HG03159 (cell line): ENCODE results near the gene PHTF2.
"Not testable (repeated sequence)": the region's sequence is repeated elsewhere in the genome, so short reads cannot be mapped to it uniquely, and the experiment has no call there.

Experiments
- ATAC-seq: cut with Tn5 transposase; IDR thresholded peaks from one replicate; pipeline ENCODE4 v1.9.1; 2021; ENCODE audit warnings: mild to moderate bottlenecking, moderate library complexity; ENCODE audit not compliant: unreplicated experiment

The PHTF2 gene

DNA sequence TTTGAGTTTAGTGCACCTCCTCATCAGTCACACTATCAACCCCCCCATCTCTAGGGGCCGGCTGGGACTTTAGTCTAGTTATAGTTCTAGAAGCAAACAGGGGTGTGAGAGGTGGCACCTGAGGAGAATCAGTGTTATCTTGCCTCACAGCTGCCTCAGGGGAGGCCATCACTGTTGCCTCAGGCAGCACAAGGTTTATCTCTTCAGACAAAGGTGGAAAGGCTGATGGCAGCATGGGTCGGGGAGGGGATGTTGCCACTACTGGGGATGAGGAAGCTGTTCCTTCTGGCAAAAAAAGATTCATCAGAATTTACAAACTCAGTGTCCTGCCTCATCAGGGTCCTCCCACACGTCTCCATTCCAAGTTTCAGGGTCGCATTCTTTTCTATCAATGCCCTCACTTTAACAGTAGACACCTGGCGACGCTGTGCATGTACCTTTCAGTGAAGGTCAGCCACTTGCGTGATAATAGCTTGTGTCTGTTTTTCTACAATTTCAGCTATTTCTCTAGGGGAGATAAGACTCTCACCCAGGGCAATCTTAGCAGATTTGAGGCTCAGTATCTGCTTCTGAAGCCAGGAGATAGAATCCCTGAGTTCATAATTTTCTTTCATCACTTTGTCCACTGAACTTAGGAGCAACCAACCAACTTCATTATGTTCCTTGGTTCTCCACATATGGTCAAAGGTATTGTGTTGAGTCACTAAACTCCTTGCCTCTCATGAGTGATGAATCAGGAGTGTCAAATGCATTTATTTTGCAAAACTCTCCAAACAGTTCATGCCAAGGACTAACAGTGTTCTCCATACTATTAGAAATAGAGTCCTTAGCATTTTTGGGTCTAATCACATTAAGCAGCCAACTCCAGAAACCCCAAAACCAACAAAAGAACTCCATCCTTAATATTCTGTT lies 75.1 kb downstream of the PHTF2 start:
- ATAC-seq: not testable (repeated sequence)

DNA sequence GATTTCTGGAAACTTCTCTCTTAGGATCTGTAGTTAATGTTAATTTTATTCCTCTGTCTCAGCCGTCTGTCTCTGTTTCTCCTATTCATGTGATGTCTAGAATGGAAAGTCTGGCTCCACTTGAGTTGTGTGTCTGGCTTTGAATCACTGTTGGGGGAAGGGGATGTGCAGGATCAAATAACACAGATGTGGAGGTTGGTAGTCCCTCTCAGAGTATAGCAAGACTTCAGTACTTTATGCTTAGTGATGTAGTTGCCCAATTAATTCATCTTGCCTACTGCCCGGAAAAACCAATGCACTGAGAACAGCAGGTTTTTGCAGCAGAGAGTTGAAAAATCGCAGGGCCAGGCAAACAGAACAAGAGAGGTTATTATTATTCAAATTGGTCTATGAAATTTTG lies 79.2 kb downstream of the PHTF2 start:
- ATAC-seq: no peak

DNA sequence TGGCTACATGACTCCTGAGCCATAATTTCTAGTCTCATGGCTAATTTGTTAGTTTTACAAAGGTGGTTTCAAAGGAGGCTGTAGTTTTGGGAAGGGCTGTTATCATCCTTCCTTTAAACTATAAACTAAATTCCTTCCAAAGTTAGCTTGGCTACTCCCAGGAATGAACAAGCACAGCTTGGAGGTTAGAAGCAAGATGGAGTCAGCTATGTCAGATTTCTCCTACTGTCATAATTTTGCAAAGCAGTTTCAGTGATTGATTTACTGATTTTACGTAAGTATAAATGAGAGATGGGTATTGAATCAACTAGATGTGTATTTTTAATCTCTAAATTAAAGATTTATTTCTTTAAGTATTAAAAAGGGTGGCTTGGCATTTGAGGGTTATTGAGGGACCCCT lies 79.9 kb downstream of the PHTF2 start:
- ATAC-seq: no peak

DNA sequence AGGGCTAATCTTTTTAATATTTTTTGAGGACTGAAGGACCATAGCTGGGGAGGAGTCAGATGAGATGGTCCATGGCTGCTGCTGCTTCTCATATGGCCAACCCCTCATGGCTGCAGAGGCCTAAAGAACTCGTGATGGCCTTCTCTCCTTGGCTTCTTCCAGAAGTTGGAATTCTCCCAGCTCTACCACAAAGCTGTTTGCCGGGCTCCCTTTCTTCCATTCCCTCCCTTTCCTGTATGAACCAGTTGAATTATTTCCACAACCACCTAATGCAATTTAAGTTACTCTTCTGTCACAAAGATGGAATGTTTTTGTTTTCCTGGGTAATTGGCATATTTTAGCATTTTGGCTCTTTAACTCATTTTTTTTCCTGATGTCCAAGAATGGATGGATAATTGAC lies 80.7 kb downstream of the PHTF2 start:
- no peak for ATAC-seq

DNA sequence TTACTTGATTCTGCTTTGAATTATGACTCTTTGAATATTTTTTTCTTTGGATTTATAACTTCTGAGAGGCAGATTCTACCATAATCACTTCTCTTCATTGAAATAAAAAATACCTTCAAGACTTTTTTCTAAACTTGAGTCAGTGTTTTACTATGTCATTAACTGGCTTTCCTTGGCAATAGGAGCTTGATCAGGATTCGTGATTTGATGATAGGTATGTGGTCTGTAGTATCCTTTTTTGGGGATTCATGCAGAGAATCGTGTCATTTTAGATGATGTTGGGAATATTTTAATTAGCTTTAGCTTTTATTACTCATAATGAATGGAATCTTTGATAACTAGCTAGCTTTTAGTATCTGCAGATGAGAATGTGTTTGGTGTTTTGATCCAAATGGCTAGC lies 83.3 kb downstream of the PHTF2 start:
- ATAC-seq: no peak

DNA sequence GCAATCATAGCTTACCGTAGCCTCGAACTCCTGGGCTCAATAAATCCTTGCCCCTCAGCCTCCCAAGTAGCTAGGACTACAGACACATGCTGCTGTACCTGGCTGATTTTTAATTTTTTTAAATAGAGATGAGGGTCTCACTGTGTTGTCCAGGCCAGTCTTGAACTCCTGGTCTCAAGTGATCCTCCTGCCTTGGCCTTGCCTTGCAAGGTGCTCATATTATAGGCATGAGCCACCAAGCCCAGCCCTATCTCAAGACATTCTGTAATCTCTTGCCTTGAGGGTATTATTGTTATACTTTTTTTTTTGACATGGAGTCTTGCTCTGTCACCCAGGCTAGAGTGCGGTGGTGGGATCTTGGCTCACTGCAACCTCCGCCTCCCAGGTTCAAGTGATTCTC lies 86.6 kb downstream of the PHTF2 start:
- no peak for ATAC-seq

DNA sequence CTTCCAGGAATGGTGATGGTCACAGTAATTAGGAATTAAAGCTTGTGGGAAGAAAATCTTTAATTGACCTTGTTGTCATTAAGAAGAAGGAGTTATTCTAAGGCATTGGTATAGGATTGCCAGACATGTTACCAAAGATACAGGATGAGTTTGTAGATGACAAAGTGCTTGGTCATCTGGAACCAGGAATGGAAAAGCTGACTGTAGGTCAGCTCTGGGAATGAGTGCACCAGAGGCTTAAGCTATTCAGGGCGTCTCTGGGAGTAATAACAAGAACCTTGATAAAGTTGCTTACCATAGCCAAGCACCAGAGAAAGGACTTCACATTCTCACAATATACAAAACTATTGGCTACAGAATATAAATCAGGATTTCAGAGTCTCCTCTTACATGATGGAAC lies 89.0 kb downstream of the PHTF2 start:
- ATAC-seq: no peak

DNA sequence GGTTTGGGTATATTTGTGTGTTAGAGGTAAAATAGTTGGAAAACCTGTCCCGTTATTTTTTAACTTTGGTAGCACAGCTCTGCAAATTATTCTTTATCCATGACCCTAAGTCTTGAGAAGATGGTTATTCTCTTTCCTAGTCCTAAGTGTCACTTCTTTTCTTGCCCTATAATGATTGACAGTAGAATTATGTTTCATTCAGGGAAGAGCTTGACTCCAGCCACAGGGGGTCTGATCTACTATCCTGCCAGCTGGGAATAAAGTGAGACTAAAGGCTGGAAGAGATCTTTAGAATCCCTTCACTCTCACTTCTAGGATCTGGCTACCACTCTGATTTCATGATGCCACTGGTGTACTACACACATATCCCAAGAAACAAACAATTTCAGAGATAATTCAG lies 90.4 kb downstream of the PHTF2 start:
- ATAC-seq: no peak

DNA sequence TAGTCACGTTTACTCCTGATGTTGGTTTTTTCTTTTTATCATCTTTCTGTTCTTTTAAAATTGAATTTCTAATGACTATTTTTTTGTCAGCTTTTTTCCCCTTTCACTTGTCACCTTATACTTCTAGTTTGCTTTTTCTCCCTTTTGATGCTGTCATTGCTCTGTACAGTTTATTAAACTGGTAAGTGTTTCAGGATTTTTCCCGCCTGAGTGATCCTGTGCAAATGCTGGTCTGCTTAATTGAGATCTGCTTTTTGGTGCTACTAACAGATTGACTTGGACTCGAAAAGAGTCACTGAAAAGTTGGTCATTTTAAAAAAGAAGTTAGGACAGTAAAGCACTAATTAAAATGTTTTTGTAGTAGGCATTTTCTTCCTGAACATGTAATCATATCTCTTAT lies 95.2 kb downstream of the PHTF2 start:
- ATAC-seq: no peak

DNA sequence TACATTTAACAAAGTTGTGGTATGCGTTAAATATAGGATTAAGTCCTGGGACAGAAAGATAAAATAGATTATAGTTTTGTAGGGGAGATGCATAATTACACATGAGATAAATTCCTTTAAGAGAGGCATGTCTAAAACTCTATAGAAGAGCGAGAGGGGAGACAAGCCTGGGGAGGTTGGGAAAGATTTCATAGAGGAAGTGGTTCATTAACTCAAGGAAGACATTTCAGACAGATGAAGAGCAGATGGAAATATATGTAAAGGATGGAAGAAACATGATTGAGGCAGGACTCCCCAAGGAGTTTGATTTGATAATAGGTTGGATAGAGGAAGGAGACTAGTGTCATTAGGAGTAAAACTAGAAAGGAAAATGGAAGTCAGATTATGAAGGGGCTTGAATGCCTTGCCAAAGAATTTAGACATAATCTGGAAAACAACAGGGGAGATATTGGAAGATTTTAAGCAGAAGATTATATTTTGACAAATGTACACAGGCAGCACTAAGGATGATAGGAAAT lies 96.1 kb downstream of the PHTF2 start:
- no peak for ATAC-seq

DNA sequence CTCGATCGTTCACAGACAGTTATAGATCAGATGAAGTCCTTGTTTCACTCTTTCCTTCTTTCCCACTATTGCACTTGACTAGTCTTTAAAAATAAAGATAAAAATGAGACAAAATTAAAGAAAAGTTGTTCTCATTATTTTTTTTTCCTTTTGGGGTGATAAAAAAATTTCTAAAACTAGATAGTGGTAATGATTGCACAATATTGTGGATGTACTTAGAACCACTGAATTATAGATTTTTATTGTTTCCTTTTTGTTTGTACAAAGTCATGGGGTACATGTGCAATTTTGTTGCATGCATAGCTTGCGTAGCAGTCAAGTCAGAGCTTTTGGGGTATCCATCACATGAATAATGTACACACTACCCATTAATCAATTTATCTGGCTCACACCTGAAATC lies 97.3 kb downstream of the PHTF2 start:
- ATAC-seq: no peak

DNA sequence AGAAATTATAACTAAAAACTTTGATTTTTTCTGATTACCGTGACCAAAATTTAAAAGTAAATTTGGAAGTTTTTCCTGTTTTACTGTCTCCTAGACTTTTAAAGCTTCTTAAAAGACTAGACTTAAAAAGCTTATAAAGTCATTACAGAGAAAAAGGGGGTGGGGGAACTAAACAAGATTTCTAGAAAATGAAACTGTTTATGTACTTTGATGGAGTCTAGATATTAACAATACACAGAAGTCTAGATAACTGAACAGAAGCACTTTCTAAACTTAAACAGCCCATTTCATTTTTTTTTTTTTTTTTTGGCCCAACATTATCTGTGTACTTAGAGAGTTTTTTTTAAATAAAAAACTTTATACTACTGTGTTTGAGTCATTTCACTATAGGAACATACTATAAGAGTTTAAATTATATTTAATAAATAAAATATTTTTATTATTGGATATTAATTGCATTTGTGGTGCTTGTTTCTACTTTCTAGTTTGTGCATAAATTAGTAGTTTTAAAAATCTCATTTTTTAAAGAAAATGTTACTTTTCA lies 98.5 kb downstream of the PHTF2 start:
- ATAC-seq: no peak

DNA sequence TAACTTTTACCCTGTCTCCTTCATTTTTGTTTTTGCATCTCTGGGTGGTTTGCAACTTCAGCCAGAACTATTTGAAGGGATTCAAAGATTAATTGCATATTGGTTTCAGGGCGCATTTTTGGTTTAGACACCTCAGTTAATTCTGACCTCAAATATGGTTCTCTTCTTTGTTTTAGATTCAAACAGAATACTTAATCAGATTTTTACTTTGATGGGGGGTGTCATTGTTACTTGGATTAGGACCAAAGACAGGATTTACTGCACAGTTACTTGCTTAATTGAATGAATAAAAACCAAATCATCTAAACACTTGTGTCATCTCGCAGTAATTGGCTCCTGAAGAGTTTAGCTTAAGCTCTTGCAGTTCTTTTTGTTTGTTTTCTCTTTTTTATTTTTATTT lies 100.9 kb downstream of the PHTF2 start:
- no peak for ATAC-seq

DNA sequence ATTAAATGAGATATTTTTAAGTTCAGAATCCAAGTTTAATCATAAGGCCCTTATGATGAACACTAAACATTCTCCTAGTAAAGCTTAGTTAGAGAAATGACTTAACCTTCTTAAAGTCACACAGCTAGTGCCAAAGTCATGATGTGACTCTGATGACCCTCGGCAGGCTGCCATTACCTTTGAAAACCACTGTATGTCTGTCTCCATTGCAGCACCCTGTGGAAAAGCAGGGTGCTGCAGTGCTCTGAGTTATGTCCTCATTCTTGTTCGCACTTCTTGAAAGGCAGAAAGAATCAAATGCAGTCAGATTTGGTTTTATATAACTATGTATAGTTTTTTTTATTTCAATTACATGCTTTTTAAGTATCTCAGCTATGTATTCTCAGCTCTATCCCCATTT lies 105.0 kb downstream of the PHTF2 start:
- ATAC-seq: peak; percentile 46

DNA sequence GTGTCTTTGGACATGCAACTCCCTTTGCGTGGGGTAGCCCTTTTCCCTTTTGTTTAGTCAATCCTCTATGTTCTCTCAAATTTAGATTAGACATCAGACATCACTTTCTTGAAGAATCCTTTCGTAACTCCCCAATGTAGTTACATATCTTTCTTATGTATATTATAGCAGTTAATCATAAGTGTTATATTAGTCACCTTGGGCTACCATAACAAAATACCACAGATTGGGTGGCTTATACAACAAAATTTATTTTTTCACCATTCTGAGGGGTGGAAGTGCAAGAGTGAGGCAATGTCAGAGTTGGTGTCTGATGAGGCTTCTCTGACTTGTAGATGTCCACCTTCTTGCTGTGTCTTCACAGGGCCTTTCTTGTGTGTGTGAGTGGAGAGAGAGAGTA lies 105.7 kb downstream of the PHTF2 start:
- no peak for ATAC-seq

DNA sequence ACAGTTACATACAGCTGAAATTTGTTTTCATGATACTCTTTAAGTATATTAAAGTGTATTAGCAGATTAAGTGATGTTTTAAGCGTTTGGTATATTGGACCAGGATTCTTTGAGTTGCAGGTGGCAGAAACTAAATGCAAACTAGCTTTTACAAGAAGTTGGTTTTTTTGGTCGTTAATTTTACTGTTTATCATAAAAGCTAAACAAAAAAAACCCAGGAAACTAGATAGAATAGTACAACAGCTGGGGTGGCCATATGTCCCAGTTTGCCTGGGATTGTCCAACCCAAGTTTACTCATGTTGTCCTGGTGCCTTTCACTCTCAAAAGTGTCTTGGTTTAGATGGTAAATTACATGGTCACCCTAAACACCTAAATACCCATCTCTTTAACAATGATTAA lies 108.7 kb downstream of the PHTF2 start:
- ATAC-seq: no peak

DNA sequence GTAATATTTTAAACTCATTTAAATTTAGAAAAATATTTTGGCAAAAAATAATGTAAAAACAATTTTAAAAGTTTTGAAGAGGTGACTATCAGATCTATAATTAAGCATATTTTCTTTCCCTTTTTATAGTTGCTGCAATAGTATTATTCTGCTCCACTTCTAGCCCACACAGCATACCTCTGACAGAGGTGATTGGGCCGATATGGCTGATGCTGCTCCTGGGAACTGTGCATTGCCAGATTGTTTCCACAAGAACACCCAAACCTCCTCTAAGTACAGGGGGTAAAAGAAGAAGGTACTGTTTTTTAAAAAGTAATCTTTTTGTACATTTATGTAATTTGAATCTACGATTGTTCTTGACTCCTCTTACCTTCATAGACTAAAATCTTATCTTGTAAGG lies 110.1 kb downstream of the PHTF2 start:
- ATAC-seq: no peak

DNA sequence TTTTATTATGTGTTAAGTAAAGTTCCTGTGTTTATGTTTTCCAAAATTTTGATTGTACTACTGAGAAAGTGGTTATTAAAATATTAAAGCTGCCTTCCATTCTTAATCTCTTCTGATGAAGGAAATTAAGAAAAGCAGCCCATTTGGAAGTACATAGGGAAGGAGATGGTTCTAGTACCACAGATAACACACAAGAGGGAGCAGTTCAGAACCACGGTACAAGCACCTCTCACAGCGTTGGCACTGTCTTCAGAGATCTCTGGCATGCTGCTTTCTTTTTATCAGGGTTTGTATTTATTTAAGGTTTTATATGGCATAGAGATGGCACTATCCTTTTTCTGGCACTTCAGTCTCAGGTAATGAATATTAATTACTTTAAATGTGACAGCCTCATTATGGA lies 111.6 kb downstream of the PHTF2 start:
- ATAC-seq: no peak

DNA sequence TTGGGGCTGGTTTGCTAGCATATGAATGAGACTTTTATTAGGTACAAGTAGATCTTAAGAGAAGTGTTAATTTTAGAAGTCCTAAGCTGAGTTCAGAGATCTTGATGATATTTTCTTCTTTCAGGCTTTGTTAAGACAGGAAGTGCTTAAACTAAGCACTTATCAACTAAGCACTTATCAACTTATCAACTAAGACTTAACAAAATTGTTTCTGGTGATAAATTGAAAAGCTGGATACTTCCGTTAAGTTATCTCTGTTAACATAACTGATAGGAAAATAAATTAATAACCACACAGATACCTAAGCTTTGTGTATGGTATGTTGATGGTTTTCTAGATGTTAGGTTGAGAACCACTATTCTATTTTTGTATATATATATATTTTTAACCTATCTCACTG lies 113.7 kb downstream of the PHTF2 start:
- no peak for ATAC-seq

DNA sequence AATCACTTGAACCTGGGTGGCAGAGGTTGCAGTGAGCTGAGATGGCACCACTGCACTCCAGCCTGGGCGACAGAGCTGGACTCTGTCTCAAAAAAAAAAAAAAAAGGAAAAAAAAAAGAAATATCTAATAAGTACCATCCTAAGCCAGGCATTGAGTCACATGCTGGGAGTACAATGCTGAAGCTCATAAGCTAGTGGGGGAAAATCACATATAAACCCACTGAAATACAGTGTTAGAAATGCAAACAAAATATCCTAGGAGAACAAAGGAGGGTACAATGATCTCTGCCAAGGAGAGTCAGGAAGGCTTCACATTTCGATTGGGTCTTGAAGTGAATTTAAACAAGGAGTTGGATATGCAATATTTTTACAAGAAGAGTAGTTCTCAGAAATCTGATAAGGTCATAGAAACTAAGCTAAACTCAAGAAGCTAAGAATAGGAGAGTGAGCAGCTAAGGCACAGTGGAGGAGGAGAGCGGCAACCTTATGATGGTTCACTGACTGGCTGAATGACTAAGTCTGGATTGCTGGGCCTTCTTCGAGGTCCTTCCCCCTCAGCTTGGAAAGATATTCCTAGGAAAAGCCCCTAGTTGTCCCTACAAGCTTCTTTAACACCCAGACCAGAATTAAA lies 115.5 kb downstream of the PHTF2 start:
- ATAC-seq: no peak

DNA sequence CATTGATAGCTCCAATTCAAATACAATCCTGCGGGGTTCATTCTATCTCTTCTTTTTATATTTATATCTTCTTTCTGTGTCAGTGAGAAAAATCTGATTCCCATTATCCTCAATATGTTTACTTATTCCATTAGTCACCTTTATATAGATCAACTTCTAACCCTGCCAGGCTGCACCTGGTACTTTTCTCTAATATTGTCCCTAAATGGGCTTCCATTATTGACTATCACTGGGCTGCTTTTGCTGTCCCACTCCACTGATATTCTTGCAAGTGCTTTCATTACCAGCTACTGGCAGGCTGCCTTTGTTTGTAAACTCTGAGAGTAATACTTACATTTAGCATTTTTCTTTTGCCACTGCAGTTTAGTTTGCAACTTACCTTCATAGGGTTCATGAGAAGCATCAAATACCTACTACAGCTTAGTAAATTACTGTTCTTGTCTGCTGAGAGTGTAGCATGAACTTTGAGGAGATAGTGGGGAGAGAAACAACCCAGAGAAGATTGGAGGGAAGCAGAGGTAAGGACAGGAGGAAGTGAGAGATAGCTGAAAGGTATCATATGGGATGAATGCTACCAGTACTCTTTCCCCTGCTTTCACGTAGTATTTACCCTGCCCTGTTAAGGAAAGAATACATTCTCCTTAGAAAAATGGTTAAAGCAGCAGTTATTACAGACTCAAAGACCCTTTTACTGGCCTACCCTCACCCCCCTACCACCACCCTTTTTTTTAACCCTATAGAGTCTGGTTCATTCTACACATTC lies 119.1 kb downstream of the PHTF2 start:
- no peak for ATAC-seq
